CD14-positive monocyte (primary cell): ENCODE measurements around the gene CTNNA3. TPM values are rescaled to one million over a fixed set of nuclear protein-coding genes. Genes with fewer than 3 reads are reported as not detected.

Experiments
- DNase-seq, 3 donors: peaks; one replicate each; pipeline ENCODE4 v3.0.0-alpha.2; 2011 to 2022
- H2AFZ ChIP-seq: 2 replicates; pipeline ENCODE4 v1.6.0; 2012; ENCODE audit warnings: mild to moderate bottlenecking, low read depth, low read length, inconsistent platforms; ENCODE audit not compliant: insufficient read depth, poor library complexity, severe bottlenecking
- H3K27ac ChIP-seq, 2 donors: 1 replicate in 1 of 2; 2 replicates in 1 of 2; pipeline ENCODE4 v1.5.1; 2012 to 2013; ENCODE audit warnings: low read length in 2 of 2, control low read depth in 1 of 2, inconsistent platforms in 1 of 2, low read depth in 1 of 2, mild to moderate bottlenecking in 1 of 2
- H3K27me3 ChIP-seq, 2 donors: one replicate each; pipeline versions ENCODE4 v1.6.0 to v1.6.1; 2011 to 2013; ENCODE audit warnings: low read length in 2 of 2; ENCODE audit not compliant: control insufficient read depth in 2 of 2, insufficient read depth in 2 of 2
- H3K36me3 ChIP-seq, 2 donors: replicated peaks in 1 of 2; 1 replicate in 1 of 2; 2 replicates in 1 of 2; pipeline versions ENCODE4 v1.5.1 to v1.6.1; 2012 to 2013; ENCODE audit warnings: low read length in 2 of 2, control low read depth in 1 of 2, inconsistent platforms in 1 of 2, mild to moderate bottlenecking in 1 of 2; ENCODE audit not compliant: insufficient read depth in 2 of 2, control insufficient read depth in 1 of 2
- H3K4me1 ChIP-seq, 2 donors: 1 replicate in 1 of 2; 2 replicates in 1 of 2; pipeline versions ENCODE4 v1.5.1 to v1.6.1; 2012 to 2013; ENCODE audit warnings: low read length in 2 of 2, control low read depth in 1 of 2, inconsistent platforms in 1 of 2, mild to moderate bottlenecking in 1 of 2, moderate library complexity in 1 of 2; ENCODE audit not compliant: insufficient read depth in 2 of 2, control insufficient read depth in 1 of 2
- H3K4me2 ChIP-seq: replicated peaks from 2 replicates; pipeline ENCODE3; 2012; ENCODE audit warnings: low read length, moderate library complexity, mild to moderate bottlenecking; ENCODE audit not compliant: poor library complexity, severe bottlenecking; ENCODE audit errors: extremely low read depth
- H3K4me3 ChIP-seq, 3 experiments: fragments of 200-600 bp in 1 of 3; sonication (generic) in 1 of 3; replicated peaks in 1 of 3; 1 replicate in 2 of 3; 2 replicates in 1 of 3; pipeline ENCODE4 v1.5.1; 2011 to 2013; ENCODE audit warnings: low read length in 3 of 3, mild to moderate bottlenecking in 3 of 3, control low read depth in 2 of 3, low read depth in 2 of 3, inconsistent platforms in 1 of 3, moderate library complexity in 1 of 3
- H3K79me2 ChIP-seq: 2 replicates; pipeline ENCODE4 v1.6.0; 2012; ENCODE audit warnings: mild to moderate bottlenecking, control low read depth, inconsistent platforms, low read length, moderate library complexity; ENCODE audit not compliant: insufficient read depth
- H3K9ac ChIP-seq: 2 replicates; pipeline ENCODE4 v1.6.0; 2017; ENCODE audit warnings: low read length, mild to moderate bottlenecking; ENCODE audit not compliant: insufficient read depth, poor library complexity, severe bottlenecking
- H3K9me3 ChIP-seq, 2 donors: replicated peaks in 1 of 2; 1 replicate in 1 of 2; 2 replicates in 1 of 2; pipeline versions ENCODE4 v1.5.1 to v1.6.1; 2012 to 2013; ENCODE audit warnings: low read length in 2 of 2, control low read depth in 1 of 2; ENCODE audit not compliant: control insufficient read depth in 1 of 2, insufficient read depth in 1 of 2
- H4K20me1 ChIP-seq: 2 replicates; pipeline ENCODE4 v1.6.0; 2012; ENCODE audit warnings: mild to moderate bottlenecking, low read length, control low read depth, moderate library complexity; ENCODE audit not compliant: insufficient read depth
- H3K27ac Mint-ChIP-seq, 7 donors: one replicate each; pipeline ENCODE4 v1.8.0; 2020; ENCODE audit warnings: mild to moderate bottlenecking in 7 of 7, mixed read lengths in 7 of 7, moderate library complexity in 6 of 7, inconsistent platforms in 2 of 7
- H3K27me3 Mint-ChIP-seq, 3 donors: one replicate each; pipeline ENCODE4 v1.8.0; 2021 to 2022; ENCODE audit warnings: low read depth in 3 of 3, mild to moderate bottlenecking in 3 of 3, mixed read lengths in 3 of 3, moderate library complexity in 3 of 3, inconsistent platforms in 1 of 3
- H3K36me3 Mint-ChIP-seq, 2 donors: one replicate each; pipeline ENCODE4 v1.8.0; 2020; ENCODE audit warnings: mixed read lengths in 2 of 2, inconsistent platforms in 1 of 2, mild to moderate bottlenecking in 1 of 2
- H3K4me1 Mint-ChIP-seq: one replicate; pipeline ENCODE4 v1.8.0; 2020; ENCODE audit warnings: mild to moderate bottlenecking, mixed read lengths
- H3K4me3 Mint-ChIP-seq, 2 donors: one replicate each; pipeline ENCODE4 v1.8.0; 2020; ENCODE audit warnings: mild to moderate bottlenecking in 2 of 2, mixed read lengths in 2 of 2, moderate library complexity in 1 of 2
- H3K9me3 Mint-ChIP-seq, 7 donors: one replicate each; pipeline ENCODE4 v1.8.0; 2020 to 2022; ENCODE audit warnings: mixed read lengths in 7 of 7, mild to moderate bottlenecking in 6 of 7, moderate library complexity in 6 of 7, inconsistent platforms in 2 of 7
- WGBS: methylation state at CpG from one replicate; pipeline ENCODE4 v1.1.5; 2013; ENCODE audit warnings: missing lambda C conversion rate; ENCODE audit not compliant: insufficient coverage; 5-methylcytosine and 5-hydroxymethylcytosine counted together
- intact Hi-C, 2 donors: fragments of 100-400 bp; cut with micrococcal nuclease; formaldehyde crosslinking; loops; one replicate each; pipeline versions ENCODE4 v1.15.0 to v1.15.1; 2023
- polyA plus RNA-seq, 3 donors: library from polyadenylated mRNA; depleted of rRNA in 1 of 3; unstranded in 2 of 3; stranded (reverse) in 1 of 3; fragments of 300-500 nt in 2 of 3; fragments of >200 nt in 1 of 3; fragmentation: Illumina TruSeq in 2 of 3; gene quantifications; 1 replicate in 2 of 3; 2 replicates in 1 of 3; pipeline ENCODE4 v1.2.3, GENCODE V29; 2012 to 2021
- TF ChIP-seq, protein P1 (sequence below): fragments of 200-600 bp; IDR thresholded peaks from one replicate; pipeline ENCODE4 v1.8.0; 2022; ENCODE audit warnings: antibody characterized with exemption, mild to moderate bottlenecking

Gene CTNNA3
- polyA plus RNA-seq, 3 donors: not detected

DNA sequence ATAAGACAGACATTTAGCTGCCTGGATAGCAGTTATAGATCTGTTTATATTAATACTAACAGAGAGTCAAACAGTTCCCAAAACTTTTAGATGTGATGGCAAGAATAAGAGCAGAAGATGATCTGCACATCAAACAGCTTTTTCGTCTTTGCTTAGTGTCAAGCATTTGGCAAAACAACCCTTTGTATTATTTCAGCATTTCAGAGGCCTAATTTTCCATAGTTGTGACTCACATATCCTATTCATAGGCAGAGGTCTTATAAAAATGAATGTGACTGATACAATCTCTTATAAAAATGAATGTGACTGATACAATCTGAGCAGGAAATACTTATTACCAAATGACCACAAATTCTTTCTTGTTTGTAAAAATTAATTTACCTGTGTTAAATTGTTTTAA, 699.0 kb downstream of the CTNNA3 start:
- Mint-ChIP-seq H3K36me3 (no peaks in the 10 kb centered on the region), H3K4me1 (no peaks in the 10 kb centered on the region), H3K27me3 (no peaks in the 10 kb centered on the region), H3K9me3 (peaks cover 0 to 2% (median 0%) of the 10 kb centered on the region in 7 donors), H3K4me3 (no peak overlapping the region), H3K27ac (no peak overlapping the region)
- Histone ChIP-seq H4K20me1 (no peaks in the 10 kb centered on the region), H3K9me3 (no peaks in the 10 kb centered on the region), H3K4me2 (no peak overlapping the region), H3K27ac (no peak overlapping the region), H3K27me3 (no peaks in the 10 kb centered on the region), H3K9ac (no peak overlapping the region), H2AFZ (no peak overlapping the region), H3K79me2 (no peaks in the 10 kb centered on the region), H3K4me3 (no peak overlapping the region), H3K36me3 (no peaks in the 10 kb centered on the region), H3K4me1 (no peaks in the 10 kb centered on the region)
- intact Hi-C loops: no loop called here
- no peak for DNase-seq
- no CpG with 5 or more reads among the region's 1 CpG for WGBS
- TF ChIP-seq, protein P1, sequence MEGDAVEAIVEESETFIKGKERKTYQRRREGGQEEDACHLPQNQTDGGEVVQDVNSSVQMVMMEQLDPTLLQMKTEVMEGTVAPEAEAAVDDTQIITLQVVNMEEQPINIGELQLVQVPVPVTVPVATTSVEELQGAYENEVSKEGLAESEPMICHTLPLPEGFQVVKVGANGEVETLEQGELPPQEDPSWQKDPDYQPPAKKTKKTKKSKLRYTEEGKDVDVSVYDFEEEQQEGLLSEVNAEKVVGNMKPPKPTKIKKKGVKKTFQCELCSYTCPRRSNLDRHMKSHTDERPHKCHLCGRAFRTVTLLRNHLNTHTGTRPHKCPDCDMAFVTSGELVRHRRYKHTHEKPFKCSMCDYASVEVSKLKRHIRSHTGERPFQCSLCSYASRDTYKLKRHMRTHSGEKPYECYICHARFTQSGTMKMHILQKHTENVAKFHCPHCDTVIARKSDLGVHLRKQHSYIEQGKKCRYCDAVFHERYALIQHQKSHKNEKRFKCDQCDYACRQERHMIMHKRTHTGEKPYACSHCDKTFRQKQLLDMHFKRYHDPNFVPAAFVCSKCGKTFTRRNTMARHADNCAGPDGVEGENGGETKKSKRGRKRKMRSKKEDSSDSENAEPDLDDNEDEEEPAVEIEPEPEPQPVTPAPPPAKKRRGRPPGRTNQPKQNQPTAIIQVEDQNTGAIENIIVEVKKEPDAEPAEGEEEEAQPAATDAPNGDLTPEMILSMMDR: no peak

DNA sequence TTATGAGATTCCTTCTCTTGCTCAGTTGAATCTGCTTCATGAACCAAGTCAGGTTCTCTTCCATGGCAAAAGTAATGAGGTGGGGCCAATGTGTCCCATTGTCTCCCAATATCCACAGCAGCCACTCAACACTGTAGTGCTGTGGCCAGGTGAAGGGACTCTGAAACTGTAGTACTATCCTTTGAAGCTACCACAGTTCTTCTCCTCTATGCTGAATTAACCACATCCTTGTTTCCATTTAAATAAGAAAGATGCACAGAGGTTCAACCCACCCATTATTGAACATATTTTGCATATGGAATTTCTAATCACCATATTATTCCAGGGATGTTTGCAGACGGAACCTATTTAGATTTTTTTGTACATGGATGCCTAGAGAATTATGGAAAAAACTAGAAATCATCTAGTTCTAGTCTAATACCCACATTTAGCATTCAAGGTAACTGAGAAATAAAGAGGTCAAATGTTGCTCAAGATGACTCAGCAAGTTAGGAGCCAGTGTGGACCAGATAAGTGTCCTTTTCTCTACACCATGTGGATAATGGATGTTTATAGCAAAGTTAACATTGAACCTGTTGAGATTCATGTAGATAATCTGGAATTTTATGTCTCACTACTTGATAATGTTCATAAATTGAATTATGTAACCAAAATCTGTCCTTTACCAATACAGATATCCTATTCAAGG, 705.7 kb downstream of the CTNNA3 start:
- H2AFZ ChIP-seq: no peak overlapping the region
- Mint-ChIP-seq H3K36me3 (no peaks in the 10 kb centered on the region), H3K4me3 (no peak overlapping the region), H3K4me1 (no peaks in the 10 kb centered on the region), H3K27ac (no peak overlapping the region), H3K9me3 (no peaks in the 10 kb centered on the region), H3K27me3 (peaks cover 0 to 2% (median 0%) of the 10 kb centered on the region in 3 donors)
- TF ChIP-seq, protein P1: no peak
- no peaks in the 10 kb centered on the region for H3K4me1 ChIP-seq
- no peaks in the 10 kb centered on the region for H4K20me1 ChIP-seq
- no peaks in the 10 kb centered on the region for H3K79me2 ChIP-seq
- H3K4me3 ChIP-seq: no peak overlapping the region
- no peaks in the 10 kb centered on the region for H3K36me3 ChIP-seq
- WGBS: no CpG with 5 or more reads among the region's 1 CpG
- no peaks in the 10 kb centered on the region for H3K9me3 ChIP-seq
- H3K27me3 ChIP-seq: no peaks in the 10 kb centered on the region
- H3K4me2 ChIP-seq: no peak overlapping the region
- H3K9ac ChIP-seq: no peak overlapping the region
- DNase-seq: no peak
- intact Hi-C loops: no loop called here
- H3K27ac ChIP-seq: no peak overlapping the region
